MCF 10A (cell line): Measurements from ENCODE around the gene IGFN1. TPM values are rescaled to one million over a fixed set of nuclear protein-coding genes. Genes with fewer than 3 reads are reported as not detected.

Experiments
- BruUV-seq: library from RNA; stranded (reverse); fragments of 400-500 nt; replicated peaks from 2 replicates; lab custom pipeline; 2021; lab: Mats Ljungman, UMichigan
- CTCF ChIA-PET: fragments of 300-600 bp; sonication (Branson Sonifier 250); formaldehyde crosslinking; extraction: SDS; loops from one replicate; lab custom pipeline; 2021; ENCODE audit warnings: antibody characterized with exemption, inconsistent platforms; lab: Yijun Ruan, JAX
- POLR2A ChIA-PET: fragments of 300-600, 350-650 bp; sonication (Branson Sonifier 250); formaldehyde crosslinking; extraction: SDS; loops from one replicate; lab custom pipeline; 2020; ENCODE audit warnings: antibody characterized with exemption, inconsistent platforms; lab: Yijun Ruan, JAX
- DNase-seq: peaks from one replicate; pipeline ENCODE4 v3.0.0-alpha.2; 2018; ENCODE audit not compliant: unreplicated experiment
- H3K27ac Mint-ChIP-seq: one replicate; pipeline ENCODE4 v1.8.0; 2022; ENCODE audit warnings: mild to moderate bottlenecking, low read depth, mixed read lengths; ENCODE audit not compliant: unreplicated experiment
- H3K27me3 Mint-ChIP-seq: one replicate; pipeline ENCODE4 v1.8.0; 2022; ENCODE audit warnings: mixed read lengths; ENCODE audit not compliant: insufficient read depth, unreplicated experiment
- H3K36me3 Mint-ChIP-seq: one replicate; pipeline ENCODE4 v1.8.0; 2022; ENCODE audit warnings: mild to moderate bottlenecking, moderate library complexity, mixed read lengths; ENCODE audit not compliant: insufficient read depth, unreplicated experiment
- H3K4me1 Mint-ChIP-seq: one replicate; pipeline ENCODE4 v1.8.0; 2022; ENCODE audit warnings: mixed read lengths; ENCODE audit not compliant: insufficient read depth, unreplicated experiment
- H3K4me3 Mint-ChIP-seq: one replicate; pipeline ENCODE4 v1.8.0; 2022; ENCODE audit warnings: mild to moderate bottlenecking, moderate library complexity, mixed read lengths; ENCODE audit not compliant: unreplicated experiment
- H3K9me3 Mint-ChIP-seq: one replicate; pipeline ENCODE4 v1.8.0; 2022; ENCODE audit warnings: mixed read lengths; ENCODE audit not compliant: unreplicated experiment
- CTCF ChIP-seq: fragments of 200-600 bp; IDR thresholded peaks from one replicate; pipeline ENCODE4 v1.8.0; 2022; ENCODE audit warnings: antibody characterized with exemption, mild to moderate bottlenecking; ENCODE audit not compliant: unreplicated experiment
- intact Hi-C: fragments of 100-400 bp; cut with micrococcal nuclease; formaldehyde crosslinking; loops from 2 replicates; pipeline ENCODE4 v1.14.1; 2022
- total RNA-seq: library from RNA; stranded (reverse); gene quantifications from 2 replicates; pipeline ENCODE4 v1.2.3, GENCODE V29; 2022

The IGFN1 gene
- total RNA-seq, 1 experiment from 2014 or later, result 0.26 TPM

GRCh38 chr1:201142849-201143725 is 47.5 kb upstream of the IGFN1 start:
- POLR2A ChIA-PET, result interaction anchor here (1.1 kb wide), 1 partner anchor 11 kb away, joined by 3 read pairs; no protein-coding TSS in a partner anchor
- peaks cover 37% of the 10 kb centered on the region for H3K36me3 Mint-ChIP-seq
- no peak overlapping the region for H3K4me3 Mint-ChIP-seq

GRCh38 chr1:201143726-201144635 is 46.6 kb upstream of the IGFN1 start:
- Mint-ChIP-seq H3K36me3 (peaks cover 38% of the 10 kb centered on the region), H3K9me3 (no peaks in the 10 kb centered on the region), H3K27ac (no peak overlapping the region), H3K4me1 (no peaks in the 10 kb centered on the region), H3K27me3 (no peaks in the 10 kb centered on the region), H3K4me3 (no peak overlapping the region)
- ChIA-PET POLR2A (interaction anchor here (1.6 kb wide), 1 partner anchor 9 kb away, joined by 4 read pairs; no protein-coding TSS in a partner anchor), CTCF (interaction anchor here (0.6 to 1.2 kb wide), 3 partner anchors 43 to 584 kb away, joined by 3 to 4 read pairs (median 3); no protein-coding TSS in a partner anchor)
- intact Hi-C loops, result no loop called here
- no peak for TF ChIP-seq CTCF
- no peak for DNase-seq
- no TSS peak for BruUV-seq

More at GRCh38 chr1:201142849-201143725, 47.5 kb upstream of the IGFN1 start:
- no peaks in the 10 kb centered on the region for H3K27me3 Mint-ChIP-seq
- CTCF ChIA-PET, result interaction anchor here (0.7 to 2.2 kb wide), 5 partner anchors 29 to 583 kb away, joined by 3 to 10 read pairs (median 4); no protein-coding TSS in a partner anchor
- TF ChIP-seq CTCF, result no peak
- H3K4me1 Mint-ChIP-seq, result peaks cover 1% of the 10 kb centered on the region
- BruUV-seq, result no TSS peak
- H3K9me3 Mint-ChIP-seq, result no peaks in the 10 kb centered on the region
- intact Hi-C loops, result no loop called here
- peak overlapping the region; percentile 2 for H3K27ac Mint-ChIP-seq
- no peak for DNase-seq

GRCh38 chr1:201144701-201145100 is 45.9 kb upstream of the IGFN1 start:
- DNase-seq, result no peak
- peak overlapping the region; percentile 41 for H3K27ac Mint-ChIP-seq
- no peak overlapping the region for H3K4me3 Mint-ChIP-seq
- H3K4me1 Mint-ChIP-seq, result no peaks in the 10 kb centered on the region
- H3K27me3 Mint-ChIP-seq, result no peaks in the 10 kb centered on the region
- intact Hi-C loops, result no loop called here
- BruUV-seq, result no TSS peak
- POLR2A ChIA-PET, result interaction anchor here (1.6 kb wide), 1 partner anchor 9 kb away, joined by 4 read pairs; no protein-coding TSS in a partner anchor
- H3K9me3 Mint-ChIP-seq, result no peaks in the 10 kb centered on the region
- TF ChIP-seq CTCF, result no peak
- CTCF ChIA-PET, result interaction anchor here (0.6 to 2.0 kb wide), 3 partner anchors 10 to 216 kb away, joined by 3 to 8 read pairs (median 4); partner anchors contain the start of gene TMEM9
- peaks cover 38% of the 10 kb centered on the region for H3K36me3 Mint-ChIP-seq
